22Rv1 (cell line): ENCODE measurements around the gene TLE2.

Experiments used
- CTCF ChIP-seq: fragments of 450-650 bp; IDR thresholded peaks from 2 replicates; pipeline ENCODE4 v1.5.1; 2017; ENCODE audit warnings: mild to moderate bottlenecking
- ZFX ChIP-seq: fragments of 450-650 bp; IDR thresholded peaks from 2 replicates; pipeline ENCODE4 v1.6.1; 2017; ENCODE audit warnings: antibody characterized with exemption, borderline replicate concordance

- TF ChIP-seq CTCF (no peak), ZFX (no peak)
These were observed 50.8 kb downstream of the TLE2 start for GRCh38 chr19:2978166-2978767.
